Ascending aorta (tissue), 2 donors: ENCODE measurements around the gene MAP7D1. TPM values are rescaled to one million over a fixed set of nuclear protein-coding genes. Genes with fewer than 3 reads are reported as not detected.
A peak's percentile ranks its signal among the peaks of the same experiment; 100 is the strongest.
"Not testable (repeated sequence)": the region's sequence is repeated elsewhere in the genome, so short reads cannot be mapped to it uniquely, and the experiment has no call there.

Experiments
- DNase-seq, 2 donors: peaks; one replicate each; pipeline ENCODE4 v3.0.0-alpha.2; 2019; ENCODE audit warnings: low spot score in 2 of 2
- H3K27ac ChIP-seq, 2 donors: fragments of 200-600 bp; sonication (generic); one replicate each; pipeline ENCODE4 v1.5.1; 2016 to 2017; ENCODE audit warnings: mild to moderate bottlenecking in 1 of 2
- H3K27me3 ChIP-seq: fragments of 200-600 bp; sonication (generic); one replicate; pipeline ENCODE4 v1.5.1; 2017
- H3K36me3 ChIP-seq, 2 donors: fragments of 200-600 bp; sonication (generic); one replicate each; pipeline ENCODE4 v1.5.1; 2016
- H3K4me1 ChIP-seq, 2 donors: fragments of 200-600 bp; sonication (generic); one replicate each; pipeline ENCODE4 v1.5.1; 2016 to 2017; ENCODE audit warnings: mild to moderate bottlenecking in 1 of 2
- H3K4me3 ChIP-seq, 2 donors: fragments of 200-600 bp; sonication (generic); one replicate each; pipeline ENCODE4 v1.5.1; 2016 to 2017; ENCODE audit warnings: mild to moderate bottlenecking in 1 of 2
- H3K9me3 ChIP-seq, 2 donors: fragments of 200-600 bp; sonication (generic); one replicate each; pipeline ENCODE4 v1.5.1; 2016
- CTCF ChIP-seq, 3 experiments: fragments of 200-600 bp in 2 of 3; fragments of 450-650 bp in 1 of 3; sonication (generic) in 2 of 3; IDR thresholded peaks; one replicate each; pipeline ENCODE4 v1.5.1; 2016 to 2019; ENCODE audit warnings: antibody characterized with exemption in 3 of 3, mild to moderate bottlenecking in 1 of 3, moderate library complexity in 1 of 3
- intact Hi-C: fragments of 100-400 bp; cut with DNase I; formaldehyde crosslinking; loops from one replicate; pipeline ENCODE4 v1.15.1; 2023
- total RNA-seq: library from RNA; depleted of rRNA; stranded (reverse); fragments of >200 nt; gene quantifications from one replicate; pipeline ENCODE4 v1.1.0, GENCODE V29; 2016

MAP7D1 gene
- total RNA-seq, 1 donor from 2014 or later = 209 TPM

GRCh38 chr1:36187800-36188593 is 32.0 kb downstream of the MAP7D1 start:
- Histone ChIP-seq H3K27me3 (no peaks in the 10 kb centered on the region), H3K9me3 (no peaks in the 10 kb centered on the region), H3K27ac (peak overlapping the region; percentile 78 to 79), H3K4me1 (peaks cover 0 to 15% of the 10 kb centered on the region in 2 donors), H3K4me3 (peak overlapping the region in 1 of 2 donors; percentile 1), H3K36me3 (no peaks in the 10 kb centered on the region)
- peak; percentile 65 to 95 for DNase-seq
- TF ChIP-seq CTCF (IDR thresholded peaks at IDR 0.05) = peak; percentile 73 to 94 (median 91)
- intact Hi-C loops = loop anchor here (1.0 to 2.0 kb wide), 5 partner anchors 31 to 97 kb away; partner anchors contain the start of genes MAP7D1, THRAP3 and TRAPPC3

DNA sequence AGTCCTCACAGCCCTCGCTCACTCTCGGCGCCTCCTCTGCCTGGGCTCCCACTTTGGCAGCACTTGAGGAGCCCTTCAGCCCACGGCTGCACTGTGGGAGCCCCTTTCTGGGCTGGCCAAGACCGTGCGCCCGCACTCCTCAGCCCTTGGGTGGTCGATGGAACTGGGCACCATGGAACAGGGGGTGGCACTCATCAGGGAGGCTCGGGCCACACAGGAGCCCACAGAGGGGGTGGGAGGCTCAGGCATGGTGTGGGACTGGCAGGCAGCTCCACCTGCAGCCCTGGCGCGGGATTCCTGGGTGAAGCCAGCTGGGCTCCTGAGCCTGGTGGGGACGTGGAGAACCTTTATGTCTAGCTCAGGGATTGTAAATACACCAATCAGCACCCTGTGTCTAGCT is 40.8 kb downstream of the MAP7D1 start:
- not testable (repeated sequence) for H3K4me3 ChIP-seq

DNA sequence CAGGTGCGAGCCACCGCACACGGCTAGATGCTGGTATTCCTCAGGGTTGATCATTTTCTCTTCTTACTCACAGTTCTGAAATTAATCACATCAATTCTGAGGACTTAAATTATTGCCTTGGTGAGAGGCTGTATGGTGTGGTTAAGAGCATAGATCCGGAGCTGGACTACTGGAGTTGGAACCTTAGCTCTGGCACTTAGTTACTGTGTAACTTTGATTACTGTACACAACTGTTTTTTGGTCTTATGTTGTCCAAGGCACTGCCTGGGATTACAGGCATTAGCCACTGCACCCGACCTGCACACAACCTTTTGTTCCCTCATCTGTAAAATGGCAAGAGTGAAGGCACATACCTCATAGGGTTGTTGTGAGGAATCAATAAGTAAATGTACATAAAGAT is 42.7 kb downstream of the MAP7D1 start:
- Histone ChIP-seq H3K4me1 (peaks cover 3 to 7% of the 10 kb centered on the region in 2 donors), H3K9me3 (no peaks in the 10 kb centered on the region), H3K27me3 (no peaks in the 10 kb centered on the region), H3K36me3 (no peaks in the 10 kb centered on the region), H3K27ac (no peak overlapping the region), H3K4me3 (no peak overlapping the region)
- TF ChIP-seq CTCF (IDR thresholded peaks at IDR 0.05) = no peak
- no peak for DNase-seq
- intact Hi-C loops = no loop called here

More for the DNA sequence above, 40.8 kb downstream of the MAP7D1 start:
- intact Hi-C loops, H3K36me3 ChIP-seq, H3K4me1 ChIP-seq, H3K9me3 ChIP-seq, H3K27ac ChIP-seq, H3K27me3 ChIP-seq, DNase-seq: not testable (repeated sequence)

DNA sequence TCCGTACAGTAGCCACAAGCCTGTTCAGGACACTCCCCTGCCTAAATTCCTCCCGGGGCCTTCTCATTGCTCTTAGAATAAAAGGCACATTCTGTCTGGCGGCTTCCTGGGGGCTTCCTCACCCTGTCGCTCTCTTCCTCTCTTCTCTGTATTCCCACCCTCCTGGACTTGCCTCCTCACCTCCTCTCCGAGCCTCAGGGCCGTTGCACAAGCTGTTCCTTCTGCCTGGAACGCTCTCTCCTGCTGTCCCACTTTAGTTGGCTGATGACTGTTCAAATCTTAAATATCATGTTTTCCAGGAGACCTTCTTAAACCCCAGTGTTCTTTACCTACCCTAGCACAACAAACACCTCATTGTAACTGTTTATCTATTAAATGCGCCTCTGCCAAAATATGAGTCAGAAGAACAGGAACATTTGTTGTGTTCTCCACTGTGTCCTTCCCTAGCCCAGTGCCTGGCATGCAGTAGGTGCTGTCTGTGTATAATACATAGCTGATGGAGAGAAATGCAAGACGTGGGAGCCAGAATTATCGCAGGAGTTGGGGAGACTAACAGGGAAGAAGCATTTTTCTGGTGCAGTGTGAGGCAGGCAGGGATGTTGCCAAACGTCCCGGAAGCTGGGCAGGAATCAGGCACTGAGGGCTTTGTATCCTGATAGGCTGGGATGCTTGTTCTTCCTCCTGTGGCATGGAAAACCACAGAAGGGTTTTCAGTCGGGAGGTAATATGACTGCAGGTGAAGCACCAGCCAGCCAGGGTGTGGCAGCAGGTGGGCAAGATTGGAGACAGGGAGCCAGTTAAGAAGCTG is 44.2 kb downstream of the MAP7D1 start:
- intact Hi-C loops = no loop called here
- no peak for DNase-seq
- H3K4me1 ChIP-seq = peaks cover 6 to 22% of the 10 kb centered on the region in 2 donors
- no peaks in the 10 kb centered on the region for H3K36me3 ChIP-seq
- no peaks in the 10 kb centered on the region for H3K27me3 ChIP-seq
- no peaks in the 10 kb centered on the region for H3K9me3 ChIP-seq
- no peak overlapping the region for H3K4me3 ChIP-seq
- no peak for TF ChIP-seq CTCF (IDR thresholded peaks at IDR 0.05)
- peak overlapping the region in 1 of 2 donors; percentile 26 for H3K27ac ChIP-seq

DNA sequence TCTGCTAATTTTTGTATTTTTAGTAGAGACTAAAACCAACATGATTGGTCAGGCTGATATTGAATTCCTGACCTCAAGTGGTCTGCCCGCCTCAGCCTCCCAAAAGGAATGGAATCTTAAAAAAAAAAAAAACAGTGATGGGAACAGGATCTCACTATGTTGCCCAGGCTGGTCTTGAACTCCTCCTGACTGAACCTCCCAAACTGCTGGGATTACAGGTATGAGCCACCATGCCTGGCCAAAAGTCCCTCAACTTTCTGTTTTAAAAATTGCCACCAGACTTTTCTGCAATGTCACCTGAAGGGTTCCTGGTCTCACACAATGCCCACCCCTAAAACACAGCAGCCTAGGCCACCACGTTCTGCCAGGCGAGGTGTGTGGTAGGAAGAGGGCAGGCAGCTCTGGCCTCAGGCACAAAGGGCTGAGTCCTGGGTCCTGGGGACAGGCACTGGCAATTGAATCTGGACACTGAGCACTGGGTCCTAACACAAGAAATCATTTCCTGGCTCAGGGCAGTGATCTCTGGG is 47.1 kb downstream of the MAP7D1 start:
- H3K36me3 ChIP-seq = no peaks in the 10 kb centered on the region
- intact Hi-C loops = no loop called here
- H3K27ac ChIP-seq = peak overlapping the region; percentile 87 to 93
- peaks cover 11 to 34% of the 10 kb centered on the region in 2 donors for H3K4me1 ChIP-seq
- no peaks in the 10 kb centered on the region for H3K9me3 ChIP-seq
- no peak for TF ChIP-seq CTCF (IDR thresholded peaks at IDR 0.05)
- no peak overlapping the region for H3K4me3 ChIP-seq
- no peaks in the 10 kb centered on the region for H3K27me3 ChIP-seq
- no peak for DNase-seq
